HG03066 (cell line): ENCODE data around the gene WIPF1.
"Not testable (repeated sequence)": the region's sequence is repeated elsewhere in the genome, so short reads cannot be mapped to it uniquely, and the experiment has no call there.

ENCODE experiments used
- ATAC-seq: cut with Tn5 transposase; IDR thresholded peaks from one replicate; pipeline ENCODE4 v1.9.1; 2021; ENCODE audit warnings: low read depth; ENCODE audit not compliant: unreplicated experiment

Gene WIPF1

DNA sequence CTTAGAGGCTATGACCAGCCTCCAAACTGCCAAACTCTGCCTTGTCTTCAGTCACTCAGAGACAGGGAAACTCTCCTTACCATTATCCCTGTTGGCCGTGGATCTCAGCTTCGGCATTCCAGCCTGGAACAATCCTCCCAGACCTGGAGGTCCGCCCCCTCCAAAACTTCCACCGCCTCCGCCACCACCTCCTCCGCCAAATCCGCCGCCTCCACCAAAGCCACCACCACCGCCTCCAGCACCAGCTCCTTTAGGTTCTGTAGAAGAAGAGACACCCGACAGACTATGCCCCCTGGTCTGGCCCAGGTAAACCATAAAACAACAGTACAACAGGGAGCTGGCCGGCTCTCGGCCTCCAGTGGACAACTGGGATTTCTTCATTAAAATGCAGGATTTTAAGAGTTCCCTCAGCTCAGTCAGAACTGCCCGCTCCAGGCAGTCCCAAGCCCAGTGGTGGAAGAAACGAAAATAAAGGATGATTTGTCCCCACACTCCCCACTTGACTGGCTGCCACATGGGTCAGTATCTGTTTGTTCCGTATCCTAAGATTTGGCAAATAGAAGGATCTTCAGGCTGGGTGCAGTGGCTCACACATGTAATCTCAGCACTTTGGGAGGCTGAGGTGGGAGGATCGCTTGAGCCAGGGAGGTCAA is 22.4 kb downstream of the WIPF1 start:
- no peak for ATAC-seq

DNA sequence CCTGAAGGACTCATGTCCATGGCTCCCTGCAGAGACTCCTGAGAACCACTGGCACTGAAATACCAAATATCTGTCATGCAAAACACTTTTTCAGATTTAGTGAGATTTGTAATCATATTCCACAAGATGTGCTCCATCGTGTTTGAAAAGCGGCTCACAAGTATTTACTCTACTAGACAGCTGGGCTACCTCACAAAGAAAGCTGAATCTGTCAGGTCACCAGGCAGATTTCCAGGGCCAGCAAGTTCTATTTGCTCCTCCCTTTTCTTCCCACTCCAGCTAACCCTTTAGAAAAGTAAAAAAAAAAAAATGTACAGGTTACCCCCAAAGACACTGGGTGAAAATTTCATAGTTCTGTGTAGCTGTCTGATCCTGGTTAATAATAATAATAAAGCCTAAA is 22.9 kb downstream of the WIPF1 start:
- no peak for ATAC-seq

- no peak for ATAC-seq
Observed at GRCh38 chr2:174573621-174574081, 24.0 kb downstream of the WIPF1 start.

DNA sequence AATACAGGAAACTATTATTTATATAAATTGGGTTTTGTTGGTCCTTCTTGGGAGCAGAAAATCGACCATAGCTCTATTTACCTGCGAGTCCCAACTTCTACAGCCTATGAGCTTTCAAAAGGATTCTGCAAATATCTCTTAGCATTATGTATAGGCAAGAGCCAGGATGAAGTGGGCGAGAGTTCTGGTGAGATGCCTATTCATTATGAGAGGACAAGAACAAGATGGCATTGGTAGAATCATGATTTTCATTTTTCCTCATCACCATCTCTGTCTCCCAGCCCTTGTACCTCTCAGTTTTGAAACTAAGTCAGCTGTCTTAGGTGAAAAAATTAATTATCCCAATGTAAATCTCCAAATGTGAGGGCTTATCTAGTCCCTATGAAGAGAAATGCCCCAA is 25.0 kb downstream of the WIPF1 start:
- ATAC-seq, result no peak

GRCh38 chr2:174571669-174572323 is 25.8 kb downstream of the WIPF1 start:
- no peak for ATAC-seq

- ATAC-seq, result no peak
Observed at GRCh38 chr2:174570318-174570958, 27.2 kb downstream of the WIPF1 start.

- ATAC-seq, result no peak
Observed at GRCh38 chr2:174569678-174570077, 27.9 kb downstream of the WIPF1 start.

DNA sequence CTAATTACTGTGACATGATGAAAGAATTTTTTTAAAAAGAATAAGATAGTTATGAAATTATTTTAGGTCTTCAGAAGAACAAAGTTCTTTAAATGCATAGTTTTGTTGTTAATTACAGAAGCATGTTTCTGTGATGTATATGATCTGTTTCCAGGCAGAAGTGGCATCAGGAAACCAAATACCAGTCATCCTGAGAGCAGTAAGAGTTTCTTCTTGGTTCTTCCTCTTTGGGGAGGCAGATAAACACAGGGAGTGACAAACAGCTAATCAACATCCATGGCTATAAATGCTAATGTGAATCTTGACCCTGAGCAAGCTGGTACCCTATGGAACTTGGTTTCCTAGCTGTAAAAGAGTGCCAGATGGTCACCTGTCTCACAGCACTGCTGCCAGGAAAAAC is 29.2 kb downstream of the WIPF1 start:
- no peak for ATAC-seq

- no peak for ATAC-seq
Observed at GRCh38 chr2:174566871-174567270, 30.7 kb downstream of the WIPF1 start.

- no peak for ATAC-seq
Observed at GRCh38 chr2:174563530-174564282, 33.9 kb downstream of the WIPF1 start.

DNA sequence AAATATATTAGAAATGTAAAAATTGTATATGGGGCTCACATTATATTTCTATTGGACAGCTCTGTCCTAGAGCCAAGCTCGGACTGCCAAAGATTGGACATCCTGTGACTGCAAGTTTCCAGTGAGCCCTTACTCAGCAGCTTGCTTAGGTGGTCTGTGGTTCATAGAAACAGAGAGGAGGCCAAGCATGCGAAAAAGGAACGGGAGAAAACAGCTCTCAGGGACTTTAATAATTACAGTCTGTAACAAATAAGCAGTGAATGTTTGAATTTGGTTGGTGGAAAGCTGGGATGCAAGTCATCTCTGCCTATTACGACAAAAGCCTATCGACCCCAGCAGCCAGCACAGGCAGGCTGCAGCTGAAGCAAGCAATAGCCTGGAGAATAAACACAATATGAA is 35.6 kb downstream of the WIPF1 start:
- no peak for ATAC-seq

GRCh38 chr2:174561283-174561971 is 36.2 kb downstream of the WIPF1 start:
- no peak for ATAC-seq

- no peak for ATAC-seq
Observed at GRCh38 chr2:174560737-174561136, 36.9 kb downstream of the WIPF1 start.

DNA sequence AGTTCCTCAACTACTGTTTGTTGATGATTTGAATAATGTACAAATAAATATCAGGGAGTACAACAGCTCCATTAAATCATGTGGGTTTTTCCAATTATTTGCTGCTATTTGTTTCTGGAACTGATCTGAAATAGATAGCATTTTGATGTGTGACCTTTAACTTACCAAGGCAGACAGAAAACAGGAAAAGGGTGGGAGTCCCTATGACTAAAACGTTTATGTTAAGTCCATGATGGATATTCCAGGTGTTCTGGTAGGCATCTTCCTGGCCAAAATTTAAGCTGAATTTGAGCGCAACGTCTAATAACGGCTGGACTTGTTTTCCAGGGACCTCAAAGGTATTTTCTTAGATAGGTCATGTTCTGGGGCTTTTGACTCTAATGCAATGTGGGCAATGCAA is 41.6 kb downstream of the WIPF1 start:
- no peak for ATAC-seq

DNA sequence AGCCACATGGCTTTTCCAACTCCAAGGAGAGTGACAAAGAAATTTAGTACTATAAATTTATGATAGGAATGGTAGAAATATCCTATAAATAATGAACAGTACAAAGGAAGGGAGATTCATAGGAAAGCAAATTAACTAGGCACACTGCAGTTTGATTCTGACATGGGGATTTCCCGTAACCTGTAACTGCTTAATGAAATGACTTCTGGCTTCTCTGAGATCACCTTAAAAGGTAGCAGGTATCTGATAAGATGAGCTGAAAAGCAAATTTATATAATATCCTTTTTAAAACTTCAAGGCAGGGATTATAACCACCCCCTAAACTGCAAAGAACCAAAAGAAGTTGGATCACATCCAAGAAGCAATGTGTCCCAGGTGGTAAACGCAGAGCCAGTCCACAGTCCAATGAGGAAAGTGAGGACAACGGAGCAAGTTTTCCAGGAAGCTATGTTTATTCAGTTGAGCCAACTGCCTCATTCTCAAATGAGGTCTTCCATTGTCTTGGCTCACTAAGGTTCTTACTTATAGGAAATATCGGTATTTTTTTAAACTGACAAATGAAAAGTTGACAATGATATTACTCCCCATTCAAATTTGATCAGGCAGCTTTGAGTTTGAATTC is 43.0 kb downstream of the WIPF1 start:
- no peak for ATAC-seq

- no peak for ATAC-seq
Observed at GRCh38 chr2:174553811-174554493, 43.7 kb downstream of the WIPF1 start.

- no peak for ATAC-seq
Observed at GRCh38 chr2:174552880-174553279, 44.7 kb downstream of the WIPF1 start.

DNA sequence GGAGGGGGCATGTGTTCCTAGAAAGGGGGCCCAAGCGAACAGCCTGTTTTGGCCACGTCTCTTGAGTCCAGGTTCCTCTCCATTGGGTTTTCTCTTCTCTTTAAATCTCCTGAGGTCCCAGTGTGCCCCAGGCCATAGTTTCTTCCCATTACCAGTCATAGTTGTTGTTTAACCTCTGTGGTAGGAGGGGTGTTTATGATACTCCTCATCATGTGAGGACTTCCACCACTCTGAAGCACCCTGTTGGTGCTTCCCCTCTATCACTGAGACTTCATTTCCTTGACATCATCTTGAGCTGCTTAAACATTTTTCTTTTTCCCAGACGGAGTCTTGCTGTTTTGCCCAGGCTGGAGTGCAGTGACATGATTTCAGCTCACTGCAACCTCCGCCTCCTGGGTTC is 45.9 kb downstream of the WIPF1 start:
- no peak for ATAC-seq

GRCh38 chr2:174548646-174549045 is 49.0 kb downstream of the WIPF1 start:
- not testable (repeated sequence) for ATAC-seq

DNA sequence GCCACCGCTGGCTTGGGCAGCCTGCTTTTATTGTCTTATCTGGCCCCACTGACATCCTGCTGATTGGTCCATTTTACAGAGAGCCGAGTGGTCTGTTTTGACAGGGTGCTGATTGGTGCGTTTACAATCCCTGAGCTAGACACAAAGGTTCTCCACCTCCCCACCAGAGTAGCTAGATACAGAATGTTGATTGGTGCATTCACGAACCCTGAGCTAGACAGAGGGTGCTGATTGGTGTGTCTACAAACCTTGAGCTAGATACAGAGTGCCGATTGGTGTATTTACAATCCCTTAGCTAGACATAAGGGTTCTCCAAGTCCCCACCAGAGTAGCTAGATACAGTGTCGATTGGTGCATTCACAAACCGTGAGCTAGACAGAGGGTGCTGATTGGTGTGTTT is 49.6 kb downstream of the WIPF1 start:
- not testable (repeated sequence) for ATAC-seq
